ENCODE results near the gene ATAT1. TPM values are rescaled to one million over a fixed set of nuclear protein-coding genes. Genes with fewer than 3 reads are reported as not detected.

Gene ATAT1
- total and polyA plus RNA-seq, 2 experiments from 2014 or later = 12.8 to 23.0 TPM

DNA sequence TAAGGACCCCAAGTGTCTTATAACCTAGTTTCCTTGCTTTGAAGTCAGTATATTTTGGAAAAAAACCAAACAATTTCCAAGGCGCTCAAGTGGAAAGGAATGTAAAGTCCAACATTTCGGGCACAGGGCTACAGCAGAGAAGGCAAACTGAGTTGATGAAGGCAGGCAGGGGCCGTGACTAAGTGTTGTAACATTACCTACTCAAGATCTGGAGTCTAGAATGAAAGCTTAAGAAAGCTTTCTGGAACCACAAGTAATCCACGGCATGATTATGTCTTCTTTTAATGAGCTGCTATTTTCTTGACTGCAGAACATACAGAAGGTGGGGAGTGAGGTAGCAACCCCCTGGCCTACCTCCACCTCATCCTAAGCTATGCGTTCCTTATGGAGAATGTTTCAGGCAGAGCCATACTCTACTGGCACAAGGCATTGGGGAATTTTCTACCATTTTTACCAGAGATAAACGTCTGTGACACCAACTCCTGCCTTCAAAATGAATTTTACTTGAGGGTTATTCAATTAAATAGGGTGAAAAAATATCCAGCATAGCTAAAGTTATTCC is 13.9 kb upstream of the ATAT1 start:
- H3K36me3 ChIP-seq (ENCODE audit: insufficient read depth) = peaks cover 32% of the 10 kb centered on the region
- H3K4me1 Mint-ChIP-seq = peaks cover 33% of the 10 kb centered on the region

DNA sequence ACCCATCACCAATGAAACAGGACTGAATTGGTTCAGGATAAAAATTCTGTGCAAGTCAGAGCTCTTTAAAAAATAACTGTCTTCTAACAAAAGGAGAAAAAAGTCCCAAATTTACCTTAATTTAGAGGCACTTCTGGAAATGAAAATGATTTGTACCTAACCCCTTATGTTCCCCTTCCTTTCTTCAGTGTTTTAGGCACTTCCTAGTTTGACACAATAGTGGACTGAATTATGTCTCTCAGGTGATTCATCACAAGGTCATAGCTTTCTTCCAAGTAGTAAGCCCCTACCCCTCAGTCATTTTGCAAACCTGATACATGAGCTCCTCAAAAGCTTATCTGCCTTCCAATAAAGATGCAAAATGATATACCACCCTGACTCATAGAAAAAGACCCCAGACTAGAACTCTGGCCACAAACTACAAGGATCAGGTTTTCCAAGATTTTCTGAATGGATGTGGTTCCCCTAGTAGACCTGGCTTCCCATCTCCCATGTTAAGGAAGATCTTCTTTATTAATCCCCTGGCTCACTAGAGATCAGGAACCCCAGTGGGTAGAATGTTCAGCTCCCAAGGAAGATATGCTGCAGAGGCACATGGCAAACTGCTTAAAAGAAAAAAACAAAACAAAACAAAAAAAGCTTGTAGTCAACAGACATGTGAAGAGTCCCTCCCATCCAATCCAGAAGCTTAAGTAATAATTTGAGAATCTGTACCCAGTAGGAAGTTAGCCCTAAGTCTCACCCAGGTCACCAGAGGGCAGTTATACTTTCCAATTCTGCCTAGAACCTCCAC is 13.2 kb upstream of the ATAT1 start:
- Histone ChIP-seq H3K4me3 (0 out of 2 replicates have a peak overlapping the region, but pooled peaks have one; percentile 44), H3K36me3 (ENCODE audit: insufficient read depth) (peaks cover 26% of the 10 kb centered on the region), H3K79me2 (replicated peaks; ENCODE audit: insufficient read depth) (peaks cover 49% of the 10 kb centered on the region), H3K4me1 (ENCODE audit: insufficient read depth) (peaks cover 17% of the 10 kb centered on the region), H3K9me2 (ENCODE audit: insufficient read depth) (no peaks in the 10 kb centered on the region), H4K20me1 (replicated peaks; ENCODE audit: insufficient read depth) (peaks cover 16% of the 10 kb centered on the region), H3K4me2 (peak overlapping the region; percentile 68; the same call in 1 of the 2 replicates), H3F3A (replicated peaks; ENCODE audit: low read depth) (peaks cover 7% of the 10 kb centered on the region; the same call in 1 of the 2 replicates), H2AFZ (no peak overlapping the region), H3K27ac (ENCODE audit: low read depth) (peak overlapping the region; percentile 15; the same call in 1 of the 2 replicates), H3K27me3 (ENCODE audit: insufficient read depth) (no peaks in the 10 kb centered on the region)
- H3K9me3 Mint-ChIP-seq = peaks cover 18% of the 10 kb centered on the region; the same call in 2 of the 3 replicates
- H3K4me1 Mint-ChIP-seq = peaks cover 33% of the 10 kb centered on the region
- H3K27me3 Mint-ChIP-seq (ENCODE audit: insufficient read depth, low read depth, poor library complexity) = peaks cover 47% of the 10 kb centered on the region
- DNase-seq (ENCODE audit: low spot score) = no peak
- peak overlapping the region; percentile 60 for H3K27ac Mint-ChIP-seq
- TF ChIP-seq, protein P1, sequence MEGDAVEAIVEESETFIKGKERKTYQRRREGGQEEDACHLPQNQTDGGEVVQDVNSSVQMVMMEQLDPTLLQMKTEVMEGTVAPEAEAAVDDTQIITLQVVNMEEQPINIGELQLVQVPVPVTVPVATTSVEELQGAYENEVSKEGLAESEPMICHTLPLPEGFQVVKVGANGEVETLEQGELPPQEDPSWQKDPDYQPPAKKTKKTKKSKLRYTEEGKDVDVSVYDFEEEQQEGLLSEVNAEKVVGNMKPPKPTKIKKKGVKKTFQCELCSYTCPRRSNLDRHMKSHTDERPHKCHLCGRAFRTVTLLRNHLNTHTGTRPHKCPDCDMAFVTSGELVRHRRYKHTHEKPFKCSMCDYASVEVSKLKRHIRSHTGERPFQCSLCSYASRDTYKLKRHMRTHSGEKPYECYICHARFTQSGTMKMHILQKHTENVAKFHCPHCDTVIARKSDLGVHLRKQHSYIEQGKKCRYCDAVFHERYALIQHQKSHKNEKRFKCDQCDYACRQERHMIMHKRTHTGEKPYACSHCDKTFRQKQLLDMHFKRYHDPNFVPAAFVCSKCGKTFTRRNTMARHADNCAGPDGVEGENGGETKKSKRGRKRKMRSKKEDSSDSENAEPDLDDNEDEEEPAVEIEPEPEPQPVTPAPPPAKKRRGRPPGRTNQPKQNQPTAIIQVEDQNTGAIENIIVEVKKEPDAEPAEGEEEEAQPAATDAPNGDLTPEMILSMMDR (conservative IDR thresholded peaks at IDR 0.05; ENCODE audit: low read depth in 2 of 2) = no peak
- no peak for TF ChIP-seq JUNB (IDR thresholded peaks at IDR 0.05; ENCODE audit: unreplicated experiment)
- no peak for TF ChIP-seq EZH2phosphoT487 (IDR thresholded peaks at IDR 0.05; ENCODE audit: unreplicated experiment)
- TF ChIP-seq ZNF114 (CRISPR knock-in tag; IDR thresholded peaks at IDR 0.05) = no peak
- no peak for TF ChIP-seq EZH2 (IDR thresholded peaks at IDR 0.05; ENCODE audit: low read depth, unreplicated experiment)
- TF ChIP-seq STAT1 (IDR thresholded peaks at IDR 0.05; ENCODE audit: unreplicated experiment) = no peak
- TF ChIP-seq, protein P2, sequence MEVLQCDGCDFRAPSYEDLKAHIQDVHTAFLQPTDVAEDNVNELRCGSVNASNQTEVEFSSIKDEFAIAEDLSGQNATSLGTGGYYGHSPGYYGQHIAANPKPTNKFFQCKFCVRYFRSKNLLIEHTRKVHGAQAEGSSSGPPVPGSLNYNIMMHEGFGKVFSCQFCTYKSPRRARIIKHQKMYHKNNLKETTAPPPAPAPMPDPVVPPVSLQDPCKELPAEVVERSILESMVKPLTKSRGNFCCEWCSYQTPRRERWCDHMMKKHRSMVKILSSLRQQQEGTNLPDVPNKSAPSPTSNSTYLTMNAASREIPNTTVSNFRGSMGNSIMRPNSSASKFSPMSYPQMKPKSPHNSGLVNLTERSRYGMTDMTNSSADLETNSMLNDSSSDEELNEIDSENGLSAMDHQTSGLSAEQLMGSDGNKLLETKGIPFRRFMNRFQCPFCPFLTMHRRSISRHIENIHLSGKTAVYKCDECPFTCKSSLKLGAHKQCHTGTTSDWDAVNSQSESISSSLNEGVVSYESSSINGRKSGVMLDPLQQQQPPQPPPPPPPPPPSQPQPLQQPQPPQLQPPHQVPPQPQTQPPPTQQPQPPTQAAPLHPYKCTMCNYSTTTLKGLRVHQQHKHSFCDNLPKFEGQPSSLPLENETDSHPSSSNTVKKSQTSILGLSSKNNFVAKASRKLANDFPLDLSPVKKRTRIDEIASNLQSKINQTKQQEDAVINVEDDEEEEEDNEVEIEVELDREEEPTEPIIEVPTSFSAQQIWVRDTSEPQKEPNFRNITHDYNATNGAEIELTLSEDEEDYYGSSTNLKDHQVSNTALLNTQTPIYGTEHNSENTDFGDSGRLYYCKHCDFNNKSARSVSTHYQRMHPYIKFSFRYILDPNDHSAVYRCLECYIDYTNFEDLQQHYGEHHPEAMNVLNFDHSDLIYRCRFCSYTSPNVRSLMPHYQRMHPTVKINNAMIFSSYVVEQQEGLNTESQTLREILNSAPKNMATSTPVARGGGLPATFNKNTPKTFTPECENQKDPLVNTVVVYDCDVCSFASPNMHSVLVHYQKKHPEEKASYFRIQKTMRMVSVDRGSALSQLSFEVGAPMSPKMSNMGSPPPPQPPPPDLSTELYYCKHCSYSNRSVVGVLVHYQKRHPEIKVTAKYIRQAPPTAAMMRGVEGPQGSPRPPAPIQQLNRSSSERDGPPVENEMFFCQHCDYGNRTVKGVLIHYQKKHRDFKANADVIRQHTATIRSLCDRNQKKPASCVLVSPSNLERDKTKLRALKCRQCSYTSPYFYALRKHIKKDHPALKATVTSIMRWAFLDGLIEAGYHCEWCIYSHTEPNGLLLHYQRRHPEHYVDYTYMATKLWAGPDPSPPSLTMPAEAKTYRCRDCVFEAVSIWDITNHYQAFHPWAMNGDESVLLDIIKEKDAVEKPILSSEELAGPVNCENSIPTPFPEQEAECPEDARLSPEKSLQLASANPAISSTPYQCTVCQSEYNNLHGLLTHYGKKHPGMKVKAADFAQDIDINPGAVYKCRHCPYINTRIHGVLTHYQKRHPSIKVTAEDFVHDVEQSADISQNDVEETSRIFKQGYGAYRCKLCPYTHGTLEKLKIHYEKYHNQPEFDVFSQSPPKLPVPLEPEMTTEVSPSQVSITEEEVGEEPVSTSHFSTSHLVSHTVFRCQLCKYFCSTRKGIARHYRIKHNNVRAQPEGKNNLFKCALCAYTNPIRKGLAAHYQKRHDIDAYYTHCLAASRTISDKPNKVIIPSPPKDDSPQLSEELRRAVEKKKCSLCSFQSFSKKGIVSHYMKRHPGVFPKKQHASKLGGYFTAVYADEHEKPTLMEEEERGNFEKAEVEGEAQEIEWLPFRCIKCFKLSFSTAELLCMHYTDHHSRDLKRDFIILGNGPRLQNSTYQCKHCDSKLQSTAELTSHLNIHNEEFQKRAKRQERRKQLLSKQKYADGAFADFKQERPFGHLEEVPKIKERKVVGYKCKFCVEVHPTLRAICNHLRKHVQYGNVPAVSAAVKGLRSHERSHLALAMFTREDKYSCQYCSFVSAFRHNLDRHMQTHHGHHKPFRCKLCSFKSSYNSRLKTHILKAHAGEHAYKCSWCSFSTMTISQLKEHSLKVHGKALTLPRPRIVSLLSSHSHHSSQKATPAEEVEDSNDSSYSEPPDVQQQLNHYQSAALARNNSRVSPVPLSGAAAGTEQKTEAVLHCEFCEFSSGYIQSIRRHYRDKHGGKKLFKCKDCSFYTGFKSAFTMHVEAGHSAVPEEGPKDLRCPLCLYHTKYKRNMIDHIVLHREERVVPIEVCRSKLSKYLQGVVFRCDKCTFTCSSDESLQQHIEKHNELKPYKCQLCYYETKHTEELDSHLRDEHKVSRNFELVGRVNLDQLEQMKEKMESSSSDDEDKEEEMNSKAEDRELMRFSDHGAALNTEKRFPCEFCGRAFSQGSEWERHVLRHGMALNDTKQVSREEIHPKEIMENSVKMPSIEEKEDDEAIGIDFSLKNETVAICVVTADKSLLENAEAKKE (CRISPR knock-in tag; IDR thresholded peaks at IDR 0.05) = no peak
- no peak for TF ChIP-seq POLR2AphosphoS5 (IDR thresholded peaks at IDR 0.05; ENCODE audit: low read depth)
- H3K36me3 Mint-ChIP-seq (ENCODE audit: low read depth) = peaks cover 85% of the 10 kb centered on the region
- no peak for ATAC-seq
- peak overlapping the region; percentile 96 for H3K4me3 Mint-ChIP-seq

More for the DNA sequence above, 13.9 kb upstream of the ATAT1 start:
- TF ChIP-seq ZNF114 (CRISPR knock-in tag; IDR thresholded peaks at IDR 0.05) = no peak
- peak; percentile 35; the same call in 1 of the 2 replicates for TF ChIP-seq POLR2AphosphoS5 (IDR thresholded peaks at IDR 0.05; ENCODE audit: low read depth)
- no peak for TF ChIP-seq NANOG (IDR thresholded peaks at IDR 0.05; ENCODE audit: borderline replicate concordance)
- Mint-ChIP-seq H3K9me3 (peaks cover 18% of the 10 kb centered on the region; the same call in 2 of the 3 replicates), H3K27me3 (ENCODE audit: insufficient read depth, low read depth, poor library complexity) (peaks cover 46% of the 10 kb centered on the region), H3K27ac (peak overlapping the region; percentile 64; the same call in 1 of the 2 replicates), H3K4me3 (no peak overlapping the region), H3K36me3 (ENCODE audit: low read depth) (peaks cover 92% of the 10 kb centered on the region)
- no peak overlapping the region for H3K27ac ChIP-seq (ENCODE audit: low read depth)
- H3K4me2 ChIP-seq = no peak overlapping the region
- ATAC-seq (no peak), DNase-seq (ENCODE audit: low spot score) (no peak)
- H3K27me3 ChIP-seq (ENCODE audit: insufficient read depth) = no peaks in the 10 kb centered on the region
- H4K20me1 ChIP-seq (replicated peaks; ENCODE audit: insufficient read depth) = peaks cover 17% of the 10 kb centered on the region
- H3K4me1 ChIP-seq (ENCODE audit: insufficient read depth) = peaks cover 13% of the 10 kb centered on the region; the same call in 1 of the 2 replicates
- H3K9me2 ChIP-seq (ENCODE audit: insufficient read depth) = no peaks in the 10 kb centered on the region
- H3F3A ChIP-seq (replicated peaks; ENCODE audit: low read depth) = peaks cover 7% of the 10 kb centered on the region; the same call in 1 of the 2 replicates
- no peak overlapping the region for H3K4me3 ChIP-seq
- H2AFZ ChIP-seq = no peak overlapping the region
- H3K79me2 ChIP-seq (replicated peaks; ENCODE audit: insufficient read depth) = peaks cover 44% of the 10 kb centered on the region
